AG09319 (cell line): ENCODE measurements around the gene TAF4.

Experiments
- DNase-seq: peaks from one replicate; pipeline ENCODE4 v3.0.0-alpha.2; 2010; ENCODE audit warnings: low read depth; ENCODE audit errors: extremely low read depth
- TF ChIP-seq, protein P1 (sequence below): IDR thresholded peaks from 2 replicates; pipeline ENCODE4 v1.5.1; 2011; ENCODE audit warnings: low read depth, mild to moderate bottlenecking, inconsistent platforms, low read length, moderate library complexity

TAF4 gene

DNA sequence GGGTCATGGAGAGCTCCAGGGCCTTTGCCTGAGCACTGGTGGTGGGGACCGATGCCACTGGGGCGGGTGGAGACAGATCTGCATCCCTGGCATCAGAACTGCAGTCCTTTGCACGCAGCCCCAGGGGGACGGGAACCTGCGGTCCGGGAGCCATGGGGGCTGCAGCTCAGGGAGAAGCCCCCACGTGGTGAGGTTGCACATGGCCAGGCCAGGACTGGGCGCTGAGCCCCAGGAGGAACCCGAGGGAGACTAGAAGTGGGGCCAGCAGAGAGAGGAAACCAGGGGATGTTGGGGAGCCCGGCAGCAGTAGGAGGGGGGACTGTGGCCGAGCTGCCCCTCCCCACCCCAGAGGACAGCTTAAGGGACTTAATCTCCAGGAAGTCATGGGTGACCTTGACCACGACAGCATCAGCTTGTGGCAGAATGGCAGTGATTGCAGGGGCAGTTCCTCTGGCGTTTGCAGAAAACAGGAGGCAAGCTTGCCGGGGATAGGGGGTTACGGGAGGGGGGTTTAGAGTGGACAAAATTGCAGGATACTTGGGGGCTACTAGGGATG is 38.6 kb upstream of the TAF4 start:
- TF ChIP-seq, protein P1, sequence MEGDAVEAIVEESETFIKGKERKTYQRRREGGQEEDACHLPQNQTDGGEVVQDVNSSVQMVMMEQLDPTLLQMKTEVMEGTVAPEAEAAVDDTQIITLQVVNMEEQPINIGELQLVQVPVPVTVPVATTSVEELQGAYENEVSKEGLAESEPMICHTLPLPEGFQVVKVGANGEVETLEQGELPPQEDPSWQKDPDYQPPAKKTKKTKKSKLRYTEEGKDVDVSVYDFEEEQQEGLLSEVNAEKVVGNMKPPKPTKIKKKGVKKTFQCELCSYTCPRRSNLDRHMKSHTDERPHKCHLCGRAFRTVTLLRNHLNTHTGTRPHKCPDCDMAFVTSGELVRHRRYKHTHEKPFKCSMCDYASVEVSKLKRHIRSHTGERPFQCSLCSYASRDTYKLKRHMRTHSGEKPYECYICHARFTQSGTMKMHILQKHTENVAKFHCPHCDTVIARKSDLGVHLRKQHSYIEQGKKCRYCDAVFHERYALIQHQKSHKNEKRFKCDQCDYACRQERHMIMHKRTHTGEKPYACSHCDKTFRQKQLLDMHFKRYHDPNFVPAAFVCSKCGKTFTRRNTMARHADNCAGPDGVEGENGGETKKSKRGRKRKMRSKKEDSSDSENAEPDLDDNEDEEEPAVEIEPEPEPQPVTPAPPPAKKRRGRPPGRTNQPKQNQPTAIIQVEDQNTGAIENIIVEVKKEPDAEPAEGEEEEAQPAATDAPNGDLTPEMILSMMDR = no peak

DNA sequence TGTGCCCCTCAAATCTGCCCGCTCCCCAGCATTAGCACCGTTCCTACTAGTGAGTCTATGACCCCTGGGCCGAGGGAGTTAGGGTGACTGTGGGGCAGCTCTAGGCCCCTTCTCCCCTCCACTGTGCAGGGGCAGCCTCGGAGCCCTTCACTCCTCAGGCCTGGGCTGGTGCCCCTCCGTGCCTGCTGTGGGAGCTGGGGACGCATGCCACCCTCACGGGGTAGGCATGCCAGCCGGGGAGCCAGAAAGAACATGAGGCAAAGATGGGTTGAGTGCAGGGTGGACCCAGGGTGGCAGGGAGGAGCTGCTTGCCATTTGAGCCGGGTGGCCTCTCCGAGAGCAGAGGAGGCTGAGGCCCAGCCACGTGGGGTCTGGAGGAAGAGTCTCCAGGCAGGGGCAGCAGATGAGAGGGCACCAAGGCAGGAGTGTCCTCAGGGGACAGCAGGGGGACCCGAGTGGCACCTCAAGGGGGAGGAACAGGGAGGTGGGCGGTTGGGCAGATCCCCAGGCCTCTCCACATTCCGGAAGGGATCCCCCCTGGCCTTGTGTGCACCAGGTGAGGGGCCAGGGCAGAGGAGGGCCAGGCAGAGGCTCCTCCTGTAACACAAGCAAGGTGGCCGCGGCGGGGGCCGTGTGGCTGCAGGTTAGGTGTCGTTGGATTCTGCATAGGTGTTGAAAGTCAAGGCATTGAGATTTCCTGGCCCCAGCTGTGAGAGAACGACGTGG is 38.0 kb upstream of the TAF4 start:
- TF ChIP-seq, protein P1 = no peak
- DNase-seq = no peak

More for the DNA sequence above, 38.6 kb upstream of the TAF4 start:
- DNase-seq = no peak

GRCh38 chr20:62101078-62101477 is 35.4 kb upstream of the TAF4 start:
- no peak for DNase-seq
- TF ChIP-seq, protein P1 = no peak

- TF ChIP-seq, protein P1 = no peak
- DNase-seq = no peak
These were observed 32.3 kb upstream of the TAF4 start for GRCh38 chr20:62097881-62098407.

DNA sequence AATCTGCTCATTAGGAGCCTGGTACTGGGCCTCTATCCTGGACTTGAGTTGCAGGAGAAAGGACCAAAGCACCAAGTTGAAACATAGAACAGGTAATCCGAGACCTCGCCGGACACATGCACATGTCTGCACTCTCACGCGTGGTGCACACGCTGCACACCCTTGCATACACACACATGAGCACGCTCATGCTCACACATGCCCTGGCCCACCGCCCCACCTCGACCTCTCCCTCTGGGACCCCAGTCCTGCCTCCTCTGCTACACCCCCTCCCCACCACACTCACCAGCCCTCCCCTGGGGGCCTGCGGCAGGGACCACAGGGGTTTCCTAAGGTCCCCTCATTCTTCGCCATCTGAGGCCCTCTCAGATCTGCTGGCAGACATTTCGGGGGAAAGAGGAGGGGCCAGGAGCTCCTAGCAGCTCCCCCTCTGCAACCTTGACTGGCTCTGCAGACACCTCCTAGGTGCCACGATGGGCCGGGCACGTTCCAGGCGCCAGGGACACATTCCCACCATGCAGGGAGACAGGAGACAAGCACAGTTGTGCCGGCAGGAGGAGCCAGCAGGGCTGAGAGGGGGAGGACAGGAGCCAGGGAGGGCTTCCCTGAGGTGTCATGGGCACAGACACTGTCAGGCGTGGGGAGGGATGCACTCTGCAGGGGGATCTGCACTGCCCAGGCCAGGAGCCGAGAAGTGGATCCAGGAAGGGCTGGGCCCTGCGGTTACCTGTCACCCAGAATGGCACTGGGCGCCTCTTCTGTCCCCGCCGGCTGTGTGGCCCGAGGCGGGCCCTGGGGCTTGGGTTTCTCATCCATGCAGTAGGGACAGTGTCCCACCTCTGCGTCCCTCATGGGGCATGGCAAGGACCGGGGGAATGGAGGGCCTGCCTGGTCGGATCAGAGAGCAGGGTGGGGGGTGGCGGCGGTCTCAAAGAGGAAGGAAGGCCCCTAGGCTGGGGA is 31.0 kb upstream of the TAF4 start:
- DNase-seq = no peak
- TF ChIP-seq, protein P1 = no peak

DNA sequence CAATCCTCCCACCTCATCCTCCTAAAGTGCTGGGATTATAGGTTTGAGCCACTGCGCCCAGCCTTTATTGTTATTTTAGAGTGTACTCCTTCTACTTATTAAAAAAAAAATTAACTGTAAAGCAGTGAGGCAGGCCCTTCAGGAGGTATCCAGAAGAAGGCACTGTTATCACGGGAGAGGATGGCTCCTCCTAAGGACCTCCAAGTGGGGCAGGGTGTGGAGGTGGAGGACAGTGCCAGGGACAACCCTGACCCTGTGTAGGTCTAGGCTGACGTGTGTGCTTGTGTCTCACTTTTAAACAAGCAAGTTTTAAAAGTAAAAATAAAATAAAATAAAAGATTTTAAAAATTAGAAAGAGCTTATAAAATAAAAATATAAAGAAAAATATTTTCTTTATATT is 23.7 kb upstream of the TAF4 start:
- TF ChIP-seq, protein P1 = no peak
- DNase-seq = no peak
